HG03439 (cell line): ENCODE data around the gene DHTKD1.
A peak's percentile ranks its signal among the peaks of the same experiment; 100 is the strongest.

Source experiments
- ATAC-seq: cut with Tn5 transposase; IDR thresholded peaks from one replicate; pipeline ENCODE4 v1.9.1; 2021; ENCODE audit warnings: mild to moderate bottlenecking, moderate library complexity; ENCODE audit not compliant: unreplicated experiment

Gene DHTKD1, protein sequence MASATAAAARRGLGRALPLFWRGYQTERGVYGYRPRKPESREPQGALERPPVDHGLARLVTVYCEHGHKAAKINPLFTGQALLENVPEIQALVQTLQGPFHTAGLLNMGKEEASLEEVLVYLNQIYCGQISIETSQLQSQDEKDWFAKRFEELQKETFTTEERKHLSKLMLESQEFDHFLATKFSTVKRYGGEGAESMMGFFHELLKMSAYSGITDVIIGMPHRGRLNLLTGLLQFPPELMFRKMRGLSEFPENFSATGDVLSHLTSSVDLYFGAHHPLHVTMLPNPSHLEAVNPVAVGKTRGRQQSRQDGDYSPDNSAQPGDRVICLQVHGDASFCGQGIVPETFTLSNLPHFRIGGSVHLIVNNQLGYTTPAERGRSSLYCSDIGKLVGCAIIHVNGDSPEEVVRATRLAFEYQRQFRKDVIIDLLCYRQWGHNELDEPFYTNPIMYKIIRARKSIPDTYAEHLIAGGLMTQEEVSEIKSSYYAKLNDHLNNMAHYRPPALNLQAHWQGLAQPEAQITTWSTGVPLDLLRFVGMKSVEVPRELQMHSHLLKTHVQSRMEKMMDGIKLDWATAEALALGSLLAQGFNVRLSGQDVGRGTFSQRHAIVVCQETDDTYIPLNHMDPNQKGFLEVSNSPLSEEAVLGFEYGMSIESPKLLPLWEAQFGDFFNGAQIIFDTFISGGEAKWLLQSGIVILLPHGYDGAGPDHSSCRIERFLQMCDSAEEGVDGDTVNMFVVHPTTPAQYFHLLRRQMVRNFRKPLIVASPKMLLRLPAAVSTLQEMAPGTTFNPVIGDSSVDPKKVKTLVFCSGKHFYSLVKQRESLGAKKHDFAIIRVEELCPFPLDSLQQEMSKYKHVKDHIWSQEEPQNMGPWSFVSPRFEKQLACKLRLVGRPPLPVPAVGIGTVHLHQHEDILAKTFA

GRCh38 chr10:12068449-12069269, at the start of gene DHTKD1:
DHTKD1 (plus strand) TSS chr10:12068954; CDS start chr10:12069034, 80 bp downstream.
- ATAC-seq = peak; percentile 97

DNA sequence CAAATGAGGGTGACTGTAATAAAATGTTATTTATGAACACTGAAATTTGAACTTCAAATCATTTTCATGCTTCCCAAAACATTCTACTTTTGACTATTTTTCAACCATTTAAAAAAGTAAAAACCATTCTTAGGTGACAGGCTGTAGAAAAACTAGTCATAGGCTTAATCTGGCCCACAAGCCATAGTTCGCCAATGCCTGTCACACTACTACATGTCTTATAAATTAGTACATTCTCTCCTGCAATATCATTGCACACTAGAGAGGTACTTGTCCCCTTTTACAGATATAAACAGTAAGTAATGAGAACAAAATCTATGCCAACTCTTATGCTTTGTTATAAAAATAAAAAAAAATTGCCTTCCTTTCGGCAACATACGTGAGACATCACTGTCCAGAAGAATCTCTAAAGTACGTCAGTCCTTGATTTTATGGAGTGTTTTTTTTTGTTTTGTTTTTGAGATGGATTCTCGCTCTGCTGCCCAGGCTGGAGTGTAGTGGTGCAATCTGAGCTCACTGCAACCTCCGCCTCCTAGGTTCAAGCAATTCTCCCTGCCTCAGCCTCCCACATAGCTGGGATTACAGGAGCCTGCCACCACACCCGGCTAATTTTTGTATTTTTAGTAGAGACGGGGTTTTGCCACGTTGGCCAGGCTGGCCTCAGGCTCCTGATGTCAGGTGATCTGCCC, 49.3 kb upstream of the DHTKD1 start:
- no peak for ATAC-seq

DNA sequence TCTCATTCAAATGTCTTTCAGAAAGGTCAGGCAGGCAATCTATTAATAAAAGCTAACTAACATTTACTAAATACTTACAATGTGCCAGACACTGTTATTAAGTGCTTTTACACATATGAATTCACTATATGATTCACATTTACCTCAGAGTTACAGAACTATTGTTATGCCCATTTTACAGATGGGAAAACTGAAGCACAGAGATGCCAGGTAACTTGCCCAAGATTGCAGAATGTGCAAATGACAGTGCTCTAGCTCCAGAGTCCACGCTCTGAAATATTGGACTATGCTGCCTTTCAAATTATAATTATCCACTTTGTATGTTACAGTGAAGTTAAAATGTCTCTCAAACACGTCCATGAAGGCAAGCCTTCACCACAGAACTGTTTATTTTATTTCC, 48.2 kb upstream of the DHTKD1 start:
- ATAC-seq = no peak

DNA sequence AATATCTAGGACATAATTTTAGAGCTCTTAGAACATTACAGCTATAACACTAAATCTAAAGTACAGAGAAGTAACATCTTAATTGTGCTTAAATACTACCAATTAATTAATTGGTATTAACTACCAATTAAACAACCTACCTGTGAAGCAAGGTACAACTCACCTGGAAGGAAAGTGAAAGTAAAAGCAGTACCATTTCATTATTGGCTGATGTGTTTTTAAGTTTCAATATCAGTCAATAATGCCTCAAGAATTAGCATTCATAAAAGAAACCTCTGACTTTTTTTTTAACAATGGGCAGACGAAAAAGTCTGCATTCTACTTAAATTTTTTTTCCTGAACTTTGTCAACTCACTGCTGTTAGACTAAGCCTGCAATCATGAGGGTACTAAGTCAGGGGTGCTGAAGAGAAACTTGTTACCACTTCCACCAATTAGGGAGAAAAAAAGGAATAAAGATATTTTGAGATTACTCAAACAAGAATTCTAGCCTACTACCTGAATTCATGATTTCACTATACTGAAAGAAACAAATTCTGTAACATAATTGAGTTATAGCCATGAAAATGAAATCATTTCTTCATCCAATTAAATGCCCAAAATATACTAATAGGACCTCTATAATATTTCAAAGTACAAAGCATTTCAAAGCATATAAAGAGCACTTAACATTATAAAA, 46.0 kb upstream of the DHTKD1 start:
- no peak for ATAC-seq

- no peak for ATAC-seq
Observed at GRCh38 chr10:12025591-12025990, 43.2 kb upstream of the DHTKD1 start.

- ATAC-seq = no peak
Observed at GRCh38 chr10:12027539-12027938, 41.2 kb upstream of the DHTKD1 start.

DNA sequence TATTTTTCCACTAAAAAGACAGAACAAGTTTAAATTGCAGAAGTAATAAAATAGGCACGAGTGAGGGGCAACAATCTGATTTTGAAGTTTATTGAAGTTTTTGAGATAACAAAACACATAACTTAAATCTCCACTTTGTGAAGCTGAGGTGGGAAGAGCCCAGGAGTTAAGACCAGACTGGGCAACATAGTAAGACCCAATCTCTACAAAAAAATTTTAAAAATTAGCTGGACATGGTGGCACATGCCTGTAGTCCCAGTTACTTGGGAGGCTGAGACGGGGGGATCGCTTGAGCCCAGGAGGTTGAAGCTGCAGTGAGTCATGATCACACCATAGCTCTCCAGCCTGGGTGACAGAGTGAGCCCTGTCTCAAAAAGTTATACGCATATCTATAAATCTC, 37.4 kb upstream of the DHTKD1 start:
- ATAC-seq = no peak

DNA sequence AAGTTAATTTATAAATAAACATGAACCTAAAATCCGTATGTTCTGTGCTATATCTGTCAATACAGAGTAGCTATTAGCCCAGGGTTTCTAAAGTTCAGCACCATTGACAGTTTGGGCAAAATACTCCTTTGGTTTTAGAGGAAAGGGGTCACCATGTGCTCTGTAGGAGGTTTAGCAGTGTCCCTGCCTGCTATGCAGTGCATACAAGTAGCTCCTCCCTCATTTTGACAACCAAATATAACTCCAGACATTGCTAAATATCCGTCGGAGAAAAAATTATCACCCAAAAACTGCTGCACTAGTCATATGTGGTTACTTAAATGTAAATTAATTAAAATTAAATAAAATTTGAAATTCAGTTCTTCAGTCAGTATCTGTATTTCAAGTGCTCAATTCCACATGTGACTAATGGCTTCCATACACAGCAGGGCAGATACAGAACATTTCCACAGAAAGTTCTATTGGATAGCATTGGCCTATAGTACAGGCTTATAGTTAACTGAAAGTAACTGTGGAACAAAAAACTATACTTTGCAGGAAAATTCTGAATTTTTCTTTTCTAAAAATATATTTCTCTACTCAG, 32.6 kb upstream of the DHTKD1 start:
- ATAC-seq = no peak

DNA sequence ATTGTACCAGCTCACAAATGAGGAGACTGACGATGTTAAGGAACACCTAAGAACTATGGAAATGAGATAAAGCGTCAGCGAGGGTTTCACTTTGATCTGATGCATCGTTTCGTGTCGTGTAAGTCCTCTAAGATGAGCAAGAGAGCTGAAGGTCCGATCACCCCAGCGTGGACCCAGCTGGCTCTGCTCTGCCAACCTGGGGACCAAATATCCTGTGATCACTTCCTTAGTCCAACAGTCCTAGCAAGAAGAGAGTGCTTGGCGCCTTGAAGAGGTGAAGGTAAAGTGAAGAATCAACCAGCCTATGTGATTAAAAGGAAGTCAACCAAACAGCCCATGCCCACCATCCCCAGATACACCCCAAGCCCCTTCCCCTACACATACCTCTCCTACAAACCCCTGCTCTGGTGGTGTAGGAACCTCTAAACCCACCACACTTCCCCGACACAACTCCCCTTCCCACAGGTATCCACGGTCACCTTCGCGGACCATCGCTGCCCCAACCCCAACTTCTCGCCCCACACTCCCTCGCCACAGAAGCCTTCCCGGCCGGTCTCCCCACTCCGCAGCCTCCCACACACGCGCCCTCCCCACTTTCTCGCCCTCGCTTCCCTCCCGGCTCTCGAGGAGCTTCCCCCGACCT, 26.9 kb upstream of the DHTKD1 start:
- ATAC-seq = no peak

DNA sequence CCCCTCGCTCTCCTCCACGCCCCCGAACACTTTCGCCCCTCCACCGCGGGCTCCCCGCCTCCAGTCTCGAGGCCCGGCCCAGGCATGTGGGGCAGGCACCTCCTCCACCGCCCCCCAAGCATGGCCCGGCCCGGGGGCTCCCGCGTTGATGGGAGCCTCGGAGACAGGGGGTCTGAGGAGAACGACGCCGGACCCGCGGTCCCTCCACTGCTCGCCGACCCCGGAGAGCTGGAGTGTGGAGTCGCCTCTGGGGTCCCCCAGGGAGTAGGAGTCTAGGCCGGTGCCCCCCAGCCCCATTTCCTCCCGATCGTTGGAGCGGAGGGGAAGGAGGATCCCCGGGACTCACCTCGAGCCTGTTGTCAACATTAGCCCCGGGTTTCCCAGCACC, 26.4 kb upstream of the DHTKD1 start:
- peak; percentile 8 for ATAC-seq

DNA sequence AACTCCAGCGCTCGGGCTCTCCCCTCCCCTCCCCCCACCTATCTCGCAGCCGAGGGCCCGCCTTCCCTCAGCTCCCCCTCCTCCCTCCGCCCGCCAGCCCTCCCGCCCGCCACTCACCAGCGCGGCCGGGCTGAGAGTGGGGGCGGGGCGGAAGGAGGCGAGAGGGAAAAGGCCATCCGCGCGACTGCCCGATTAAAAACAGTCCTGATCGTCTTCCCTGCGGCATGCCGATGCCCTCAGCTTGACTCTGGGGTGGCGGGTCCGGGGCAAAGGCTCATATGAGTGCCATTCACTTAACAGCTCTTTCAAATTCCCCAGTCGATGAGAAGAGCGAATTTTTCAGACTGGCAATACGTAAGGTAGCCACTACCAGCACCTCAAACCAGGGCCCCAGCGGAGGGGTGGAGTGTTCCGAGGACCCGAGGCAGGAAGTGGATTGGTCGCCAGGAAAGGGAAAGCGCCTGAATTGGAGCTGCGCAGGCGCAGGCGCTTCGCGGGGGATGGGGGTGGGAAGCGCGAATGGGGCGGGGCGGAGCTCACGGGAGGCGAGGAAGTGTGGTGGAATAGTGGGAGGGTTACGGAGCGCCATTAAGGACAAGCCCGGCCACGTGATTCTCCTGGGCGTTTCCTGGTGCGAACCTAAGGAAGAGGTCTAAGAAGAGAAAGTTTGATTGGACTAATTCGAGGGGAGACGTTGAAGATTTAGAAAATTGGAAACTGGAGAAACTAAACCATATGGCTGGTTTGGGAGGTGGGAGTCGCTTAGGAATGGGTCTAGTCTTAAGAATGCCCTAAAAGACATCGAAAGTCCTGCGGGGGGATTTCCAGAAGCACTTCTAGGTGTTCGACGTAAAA, 25.7 kb upstream of the DHTKD1 start, which contains the start of gene UPF2:
UPF2 (minus strand) TSS at position 13 of the 855 bp plus-strand sequence. CDS start 7,386 bp downstream, outside the sequence.
- ATAC-seq = peak; percentile 56

DNA sequence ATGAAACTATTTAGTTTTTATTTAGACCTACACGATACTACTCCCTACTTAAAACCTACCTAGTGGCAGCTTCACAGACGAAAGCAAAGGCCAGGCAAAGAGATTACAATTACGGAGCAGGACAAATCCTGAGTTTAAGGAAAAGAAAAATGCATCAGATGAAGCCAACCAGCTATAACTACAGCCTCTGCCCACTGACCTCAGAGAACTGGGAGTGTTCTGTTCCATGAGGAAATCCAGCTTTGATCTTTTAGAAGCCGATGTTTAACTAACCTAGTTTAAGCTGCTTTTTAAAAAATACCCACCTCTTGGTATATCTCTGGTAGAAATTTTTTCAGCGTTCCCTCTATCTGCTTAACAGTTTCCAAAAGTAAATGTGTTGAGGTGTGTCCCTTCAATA, 23.2 kb upstream of the DHTKD1 start:
- ATAC-seq = no peak

GRCh38 chr10:12048547-12048946, 20.2 kb upstream of the DHTKD1 start:
- ATAC-seq = no peak

DNA sequence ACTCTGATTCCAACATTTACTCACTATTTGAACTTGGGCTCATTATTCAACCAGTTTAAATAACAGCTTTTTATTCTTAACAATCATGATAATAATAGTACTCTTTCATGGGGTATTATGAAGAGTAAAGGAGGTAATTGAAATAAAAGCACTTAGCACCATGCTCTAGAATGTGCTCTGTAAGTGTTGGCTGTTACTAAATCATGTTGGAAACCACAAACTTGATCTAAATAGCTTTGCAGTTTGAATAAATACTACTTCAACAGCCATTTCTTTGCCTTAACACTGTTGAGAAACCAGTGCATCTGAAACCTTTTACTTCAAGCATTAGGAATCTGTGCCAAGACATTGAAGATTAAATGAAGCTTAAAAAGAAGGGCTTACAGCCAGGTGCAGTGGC, 18.2 kb upstream of the DHTKD1 start:
- ATAC-seq = no peak

DNA sequence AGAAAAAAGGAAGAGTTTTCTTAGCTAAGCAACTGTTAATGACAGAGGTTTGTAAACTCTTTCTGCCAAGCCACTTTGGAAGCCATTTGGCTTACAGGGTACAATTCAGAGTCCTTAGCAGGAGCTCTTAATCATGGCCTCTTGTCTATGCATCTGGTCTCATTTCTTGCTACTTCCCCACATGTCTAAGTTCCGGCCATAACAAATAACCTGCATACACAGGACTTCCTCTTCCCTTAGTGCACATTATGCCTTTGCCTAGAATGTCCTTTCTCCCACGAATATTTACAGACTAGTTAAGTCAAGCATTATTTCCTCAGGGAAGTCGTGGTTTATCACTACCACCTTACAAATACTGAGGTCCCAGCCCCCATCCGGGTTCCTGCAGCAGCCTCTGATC, 17.5 kb upstream of the DHTKD1 start:
- ATAC-seq = no peak

DNA sequence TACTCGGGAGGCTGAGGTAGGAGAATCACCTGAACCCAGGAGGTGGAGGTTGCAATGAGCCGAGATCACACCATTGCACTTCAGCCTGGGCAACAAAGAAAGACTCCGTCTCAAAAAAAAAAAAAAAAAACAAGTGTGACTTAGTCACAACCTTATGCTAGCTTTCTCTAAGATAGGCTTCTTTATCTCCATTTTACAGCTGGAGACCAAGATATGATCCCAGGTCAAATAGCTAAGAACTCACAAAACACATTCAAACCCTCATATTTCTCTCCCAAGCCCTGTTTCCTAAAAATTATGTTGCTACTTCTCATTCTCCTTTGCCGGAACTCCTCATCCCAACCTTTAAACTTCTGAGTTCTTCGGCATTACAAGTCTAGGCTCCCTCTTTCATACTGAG, 13.0 kb upstream of the DHTKD1 start:
- no peak for ATAC-seq

- no peak for ATAC-seq
Observed at GRCh38 chr10:12056748-12057147, 12.0 kb upstream of the DHTKD1 start.

- no peak for ATAC-seq
Observed at GRCh38 chr10:12061124-12061523, 7.6 kb upstream of the DHTKD1 start.
